ENCODE measurements around the gene TTBK1. TPM values are rescaled to one million over a fixed set of nuclear protein-coding genes. Genes with fewer than 3 reads are reported as not detected.

TTBK1 gene
- total RNA-seq, 2 donors from 2014 or later = 0.26 to 0.33 TPM

DNA sequence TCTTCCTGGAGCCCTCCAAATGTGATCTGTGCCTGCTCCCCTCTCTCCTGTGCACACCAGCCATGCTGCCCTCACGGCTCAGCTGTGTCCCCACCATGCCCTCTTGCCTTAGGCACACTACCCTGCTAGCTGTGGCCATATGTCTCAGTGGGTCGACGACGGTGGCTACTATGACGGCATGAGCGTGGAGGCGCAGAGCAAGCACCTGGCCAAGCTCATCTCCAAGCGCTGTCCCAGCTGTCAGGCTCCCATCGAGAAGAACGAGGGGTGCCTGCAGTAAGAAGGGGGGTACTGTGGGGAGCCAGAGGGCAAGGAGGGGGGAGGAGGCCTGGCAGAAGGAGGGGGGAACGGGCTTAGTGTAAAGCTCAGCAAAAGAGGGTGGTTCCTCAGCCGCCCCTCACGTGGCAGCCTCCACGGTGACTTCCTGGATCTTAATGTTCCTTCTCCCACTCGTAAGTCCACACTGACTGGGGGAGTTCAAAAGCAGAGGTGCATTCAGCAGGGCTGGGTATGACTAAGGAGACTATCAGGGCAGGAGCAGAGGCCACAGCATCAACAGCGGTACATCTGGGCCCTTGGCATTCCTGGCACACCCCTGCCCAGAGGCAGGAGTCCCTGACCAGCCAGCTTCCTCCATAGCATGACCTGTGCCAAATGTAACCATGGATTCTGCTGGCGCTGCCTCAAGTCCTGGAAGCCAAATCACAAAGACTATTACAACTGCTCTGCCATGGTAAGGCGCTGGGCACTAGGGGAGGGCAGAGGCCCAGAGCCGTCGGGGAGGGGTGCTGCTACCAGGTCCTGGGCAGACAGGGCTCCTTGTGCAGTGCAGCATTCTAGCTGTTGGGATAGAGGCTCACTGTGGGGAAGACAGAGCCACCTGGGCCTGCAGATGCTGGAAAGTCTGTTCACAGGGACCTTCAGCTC lies 22.0 kb upstream of the TTBK1 start:
- Histone ChIP-seq H3K27ac (no peak overlapping the region), H3K9me3 (no peaks in the 10 kb centered on the region), H3K4me3 (no peak overlapping the region), H3K4me1 (no peaks in the 10 kb centered on the region), H3K27me3 (no peaks in the 10 kb centered on the region), H3K36me3 (replicated peaks in 1 of 2; ENCODE audit: insufficient read depth in 1 of 2, low read depth in 2 of 2) (peaks cover 0 to 2% of the 10 kb centered on the region in 2 donors)
- TF ChIP-seq, protein P1, sequence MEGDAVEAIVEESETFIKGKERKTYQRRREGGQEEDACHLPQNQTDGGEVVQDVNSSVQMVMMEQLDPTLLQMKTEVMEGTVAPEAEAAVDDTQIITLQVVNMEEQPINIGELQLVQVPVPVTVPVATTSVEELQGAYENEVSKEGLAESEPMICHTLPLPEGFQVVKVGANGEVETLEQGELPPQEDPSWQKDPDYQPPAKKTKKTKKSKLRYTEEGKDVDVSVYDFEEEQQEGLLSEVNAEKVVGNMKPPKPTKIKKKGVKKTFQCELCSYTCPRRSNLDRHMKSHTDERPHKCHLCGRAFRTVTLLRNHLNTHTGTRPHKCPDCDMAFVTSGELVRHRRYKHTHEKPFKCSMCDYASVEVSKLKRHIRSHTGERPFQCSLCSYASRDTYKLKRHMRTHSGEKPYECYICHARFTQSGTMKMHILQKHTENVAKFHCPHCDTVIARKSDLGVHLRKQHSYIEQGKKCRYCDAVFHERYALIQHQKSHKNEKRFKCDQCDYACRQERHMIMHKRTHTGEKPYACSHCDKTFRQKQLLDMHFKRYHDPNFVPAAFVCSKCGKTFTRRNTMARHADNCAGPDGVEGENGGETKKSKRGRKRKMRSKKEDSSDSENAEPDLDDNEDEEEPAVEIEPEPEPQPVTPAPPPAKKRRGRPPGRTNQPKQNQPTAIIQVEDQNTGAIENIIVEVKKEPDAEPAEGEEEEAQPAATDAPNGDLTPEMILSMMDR (IDR thresholded peaks at IDR 0.05) = no peak
- no peak for TF ChIP-seq POLR2A (IDR thresholded peaks at IDR 0.05)
- intact Hi-C loops (cut with DNase I) = no loop called here
- ATAC-seq (no peak), DNase-seq (peak in 2 of 4 donors; percentile 28 to 38)
- WGBS, 2 donors = 74 to 88% methylated on average over 15 to 17 of the region's 20 CpGs

DNA sequence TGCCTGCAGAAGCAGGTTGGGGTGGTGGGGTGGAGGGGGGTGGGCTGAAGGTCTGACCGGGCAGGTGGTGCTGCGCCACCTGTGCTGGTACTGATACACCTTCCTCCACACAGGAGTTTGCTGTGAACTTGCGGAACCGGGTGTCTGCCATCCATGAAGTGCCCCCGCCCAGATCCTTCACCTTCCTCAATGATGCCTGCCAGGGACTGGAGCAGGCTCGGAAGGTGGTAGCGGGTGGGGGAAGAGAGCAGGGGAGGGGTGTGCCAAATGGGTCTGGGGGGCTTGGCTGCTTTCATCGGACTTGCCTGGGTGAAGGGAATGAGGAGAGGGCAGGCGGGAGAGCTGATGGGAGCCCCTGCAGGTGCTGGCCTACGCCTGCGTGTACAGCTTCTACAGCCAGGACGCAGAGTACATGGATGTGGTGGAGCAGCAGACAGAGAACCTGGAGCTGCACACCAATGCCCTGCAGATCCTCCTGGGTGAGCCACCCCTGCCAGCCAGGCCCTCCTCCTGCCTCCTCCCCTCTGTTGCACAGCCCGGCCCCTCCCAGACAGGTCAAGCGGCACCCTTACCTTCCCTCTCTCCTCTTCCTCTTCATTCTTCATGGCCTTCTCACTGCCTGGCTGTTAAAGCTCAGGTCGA lies 20.7 kb upstream of the TTBK1 start:
- Histone ChIP-seq H3K9me3 (no peaks in the 10 kb centered on the region), H3K4me1 (peaks cover 1% of the 10 kb centered on the region), H3K27me3 (no peaks in the 10 kb centered on the region), H3K4me3 (no peak overlapping the region), H3K27ac (no peak overlapping the region), H3K36me3 (replicated peaks in 1 of 2; ENCODE audit: insufficient read depth in 1 of 2, low read depth in 2 of 2) (no peaks in the 10 kb centered on the region)
- DNase-seq (no peak), ATAC-seq (no peak)
- TF ChIP-seq POLR2A (IDR thresholded peaks at IDR 0.05) = no peak
- intact Hi-C loops (cut with DNase I) = no loop called here
- WGBS, 2 donors = 84 to 94% methylated on average over 11 to 15 of the region's 15 CpGs

DNA sequence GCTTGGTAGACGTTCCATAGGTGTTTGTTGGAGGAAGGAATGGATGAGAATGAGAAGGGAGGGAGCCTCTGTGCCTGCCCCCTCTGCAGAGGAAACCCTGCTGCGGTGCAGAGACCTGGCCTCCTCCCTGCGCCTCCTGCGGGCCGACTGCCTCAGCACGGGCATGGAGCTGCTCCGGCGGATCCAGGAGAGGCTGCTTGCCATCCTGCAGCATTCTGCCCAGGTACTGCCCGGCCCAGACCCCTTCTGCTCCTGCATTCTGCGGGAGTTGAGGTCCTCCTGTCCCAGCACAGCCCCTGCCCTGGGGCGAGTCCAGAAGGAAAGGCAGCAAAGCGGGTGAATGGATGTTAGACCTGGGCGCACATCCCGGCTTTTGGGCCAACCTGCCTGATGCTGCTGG lies 20.1 kb upstream of the TTBK1 start:
- Histone ChIP-seq H3K4me3 (no peak overlapping the region), H3K4me1 (peaks cover 8% of the 10 kb centered on the region), H3K36me3 (replicated peaks in 1 of 2; ENCODE audit: insufficient read depth in 1 of 2, low read depth in 2 of 2) (no peaks in the 10 kb centered on the region), H3K27me3 (no peaks in the 10 kb centered on the region), H3K27ac (no peak overlapping the region), H3K9me3 (no peaks in the 10 kb centered on the region)
- no peak for DNase-seq
- no peak for ATAC-seq
- TF ChIP-seq, protein P1 (IDR thresholded peaks at IDR 0.05) = no peak
- TF ChIP-seq POLR2A (IDR thresholded peaks at IDR 0.05) = no peak
- intact Hi-C loops (cut with DNase I) = no loop called here
- WGBS, 2 donors = 81 to 86% methylated on average over 9 to 14 of the region's 14 CpGs

DNA sequence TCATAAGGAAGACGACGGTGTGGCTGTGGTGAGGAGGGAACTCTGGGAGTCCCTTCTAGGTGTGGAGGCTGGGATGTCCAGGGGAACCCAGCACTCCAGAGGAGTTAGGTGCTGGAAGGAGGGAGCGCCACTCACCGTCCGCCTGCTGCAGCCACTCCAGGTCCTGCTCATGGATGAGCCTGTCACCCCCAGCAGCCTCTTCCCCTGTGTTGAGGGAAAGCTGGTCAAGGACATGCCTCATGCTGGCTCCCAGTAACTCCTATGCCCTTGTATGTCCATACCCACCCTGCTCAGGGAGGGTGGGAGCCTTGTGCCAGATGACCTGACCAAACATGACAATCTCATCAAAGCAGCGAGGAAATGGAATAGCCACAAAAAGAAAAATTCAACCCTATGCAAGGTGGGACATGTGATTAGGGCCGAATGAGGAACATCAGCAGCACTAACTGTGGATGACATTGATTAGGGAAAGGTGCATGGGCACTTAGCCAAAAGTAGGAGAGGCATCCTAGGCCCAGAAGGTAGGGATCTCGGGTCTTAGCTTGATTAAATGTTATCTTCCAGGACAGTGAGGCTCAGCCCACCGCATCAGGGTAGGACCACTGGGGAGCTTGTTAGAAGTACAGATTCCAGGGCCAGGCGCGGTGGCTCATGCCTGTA lies 17.0 kb upstream of the TTBK1 start:
- WGBS, 2 donors = 82 to 88% methylated on average over 7 to 11 of the region's 11 CpGs
- Histone ChIP-seq H3K27me3 (no peaks in the 10 kb centered on the region), H3K36me3 (replicated peaks in 1 of 2; ENCODE audit: insufficient read depth in 1 of 2, low read depth in 2 of 2) (no peaks in the 10 kb centered on the region), H3K4me1 (peaks cover 20% of the 10 kb centered on the region), H3K27ac (no peak overlapping the region), H3K4me3 (no peak overlapping the region), H3K9me3 (no peaks in the 10 kb centered on the region)
- intact Hi-C loops (cut with DNase I) = no loop called here
- DNase-seq (no peak), ATAC-seq (no peak)
- no peak for TF ChIP-seq POLR2A (IDR thresholded peaks at IDR 0.05)
- TF ChIP-seq, protein P1 (IDR thresholded peaks at IDR 0.05) = no peak

All from body of pancreas (tissue), 4 donors.